ENCODE measurements around the gene CNKSR2. TPM values are rescaled to one million over a fixed set of nuclear protein-coding genes. Genes with fewer than 3 reads are reported as not detected.

Gene CNKSR2
- total RNA-seq, 1 experiment from 2014 or later = 2.0 TPM

DNA sequence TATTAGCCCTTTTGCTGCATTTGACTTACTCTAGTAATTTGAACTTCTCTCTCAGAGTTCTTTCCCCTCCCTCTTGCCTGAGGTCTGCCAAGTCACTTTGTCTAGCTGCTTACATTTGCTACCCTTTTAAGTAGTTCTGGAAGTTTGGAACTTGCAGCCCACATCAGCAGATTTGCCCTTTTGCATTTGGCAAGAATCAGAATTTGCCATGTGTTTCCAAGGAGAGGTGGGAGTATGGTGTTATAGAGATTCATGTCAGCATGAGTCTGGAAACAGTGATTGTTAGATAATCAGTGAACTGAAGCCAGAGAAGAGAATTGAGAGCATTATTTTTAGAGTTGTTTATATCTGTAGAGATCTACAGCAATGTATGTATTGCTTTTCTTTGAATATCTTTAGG is 231.8 kb downstream of the CNKSR2 start:
- H3K36me3 ChIP-seq (ENCODE audit: low read depth, low read length) = no peaks in the 10 kb centered on the region
- ChIA-PET CTCF (no interaction called here), POLR2A (ENCODE audit: unreplicated experiment) (no interaction called here)
- BruUV-seq (replicated peaks) = no TSS peak
- H3K4me3 ChIP-seq (ENCODE audit: low read length) = no peak overlapping the region
- H3K9me2 ChIP-seq (replicated peaks; ENCODE audit: low read length) = no peaks in the 10 kb centered on the region
- H3K79me2 ChIP-seq (ENCODE audit: low read length) = no peaks in the 10 kb centered on the region
- no peaks in the 10 kb centered on the region for H3F3A ChIP-seq (ENCODE audit: low read length, unreplicated experiment)
- intact Hi-C loops (cut with micrococcal nuclease) = no loop called here
- H3K4me1 ChIP-seq (ENCODE audit: insufficient read depth, low read length) = no peaks in the 10 kb centered on the region
- no peaks in the 10 kb centered on the region for H4K20me1 ChIP-seq (ENCODE audit: low read length)
- H3K9me3 ChIP-seq (ENCODE audit: low read length) = no peaks in the 10 kb centered on the region
- H3K9ac ChIP-seq (ENCODE audit: low read length) = no peak overlapping the region
- H2AFZ ChIP-seq (ENCODE audit: low read length) = no peak overlapping the region
- DNase-seq (no peak), ATAC-seq (no peak)
- H3K27ac ChIP-seq (ENCODE audit: low read length) = no peak overlapping the region
- H3K4me2 ChIP-seq (ENCODE audit: low read length) = no peak overlapping the region
- no peaks in the 10 kb centered on the region for H3K27me3 ChIP-seq (ENCODE audit: low read length)
- no peak for TF ChIP-seq EZH2phosphoT487 (IDR thresholded peaks at IDR 0.05; ENCODE audit: borderline replicate concordance, low read length)
- no peak for TF ChIP-seq EZH2 (IDR thresholded peaks at IDR 0.05; ENCODE audit: low read length, unreplicated experiment)
- TF ChIP-seq CTCF (conservative IDR thresholded peaks at IDR 0.05; ENCODE audit: low read depth, low read length) = no peak

- Histone ChIP-seq H3K79me2 (ENCODE audit: low read length) (no peaks in the 10 kb centered on the region), H3K36me3 (ENCODE audit: low read depth, low read length) (no peaks in the 10 kb centered on the region), H3K4me2 (ENCODE audit: low read length) (no peak overlapping the region), H4K20me1 (ENCODE audit: low read length) (no peaks in the 10 kb centered on the region), H3F3A (ENCODE audit: low read length, unreplicated experiment) (no peaks in the 10 kb centered on the region), H3K4me1 (ENCODE audit: insufficient read depth, low read length) (no peaks in the 10 kb centered on the region), H3K27me3 (ENCODE audit: low read length) (no peaks in the 10 kb centered on the region), H2AFZ (ENCODE audit: low read length) (no peak overlapping the region), H3K4me3 (ENCODE audit: low read length) (no peak overlapping the region), H3K9ac (ENCODE audit: low read length) (no peak overlapping the region), H3K9me2 (replicated peaks; ENCODE audit: low read length) (no peaks in the 10 kb centered on the region), H3K9me3 (ENCODE audit: low read length) (no peaks in the 10 kb centered on the region), H3K27ac (ENCODE audit: low read length) (no peak overlapping the region)
- CTCF ChIA-PET = no interaction called here
- no TSS peak for BruUV-seq (replicated peaks)
- TF ChIP-seq CTCF (conservative IDR thresholded peaks at IDR 0.05; ENCODE audit: low read depth, low read length) (no peak), EZH2phosphoT487 (IDR thresholded peaks at IDR 0.05; ENCODE audit: borderline replicate concordance, low read length) (no peak), EZH2 (IDR thresholded peaks at IDR 0.05; ENCODE audit: low read length, unreplicated experiment) (no peak)
- ATAC-seq (peak; percentile 37; the same call in 1 of the 2 replicates), DNase-seq (peak; percentile 2)
- POLR2A ChIA-PET (ENCODE audit: unreplicated experiment) = no interaction called here
- intact Hi-C loops (cut with micrococcal nuclease) = no loop called here
Observed at GRCh38 chrX:21610168-21610567, 235.9 kb downstream of the CNKSR2 start.

GRCh38 chrX:21612154-21612553 is 237.9 kb downstream of the CNKSR2 start:
- Histone ChIP-seq H4K20me1 (ENCODE audit: low read length) (no peaks in the 10 kb centered on the region), H3K4me1 (ENCODE audit: insufficient read depth, low read length) (no peaks in the 10 kb centered on the region), H3K9me2 (replicated peaks; ENCODE audit: low read length) (no peaks in the 10 kb centered on the region), H2AFZ (ENCODE audit: low read length) (no peak overlapping the region), H3K9ac (ENCODE audit: low read length) (no peak overlapping the region), H3K27me3 (ENCODE audit: low read length) (no peaks in the 10 kb centered on the region), H3K36me3 (ENCODE audit: low read depth, low read length) (no peaks in the 10 kb centered on the region), H3K4me2 (ENCODE audit: low read length) (no peak overlapping the region), H3K79me2 (ENCODE audit: low read length) (no peaks in the 10 kb centered on the region), H3K4me3 (ENCODE audit: low read length) (no peak overlapping the region), H3K9me3 (ENCODE audit: low read length) (no peaks in the 10 kb centered on the region), H3K27ac (ENCODE audit: low read length) (no peak overlapping the region), H3F3A (ENCODE audit: low read length, unreplicated experiment) (no peaks in the 10 kb centered on the region)
- DNase-seq = no peak
- intact Hi-C loops (cut with micrococcal nuclease) = no loop called here
- BruUV-seq (replicated peaks) = no TSS peak
- ChIA-PET POLR2A (ENCODE audit: unreplicated experiment) (no interaction called here), CTCF (no interaction called here)
- ATAC-seq = no peak
- TF ChIP-seq EZH2 (IDR thresholded peaks at IDR 0.05; ENCODE audit: low read length, unreplicated experiment) (no peak), EZH2phosphoT487 (IDR thresholded peaks at IDR 0.05; ENCODE audit: borderline replicate concordance, low read length) (no peak), CTCF (conservative IDR thresholded peaks at IDR 0.05; ENCODE audit: low read depth, low read length) (no peak)

Data from PC-3 (cell line).